Parathyroid adenoma (tissue), 2 donors: Measurements from ENCODE around the gene FEM1A.
A peak's percentile ranks its signal among the peaks of the same experiment; 100 is the strongest.

ENCODE experiments used
- H2AFZ ChIP-seq: fragments of 300-600 bp; sonication (generic); one replicate; pipeline ENCODE4 v1.7.0; 2017; ENCODE audit warnings: antibody characterized with exemption, mild to moderate bottlenecking
- H3K27ac ChIP-seq: fragments of 300-600 bp; sonication (generic); one replicate; pipeline ENCODE4 v1.7.0; 2017
- H3K27me3 ChIP-seq: fragments of 300-600 bp; sonication (generic); one replicate; pipeline ENCODE4 v1.7.0; 2017; ENCODE audit warnings: low read length; ENCODE audit not compliant: control insufficient read depth, insufficient read depth
- H3K36me3 ChIP-seq: fragments of 300-600 bp; sonication (generic); one replicate; pipeline ENCODE4 v1.7.0; 2017; ENCODE audit warnings: low read length; ENCODE audit not compliant: control insufficient read depth, insufficient read depth
- H3K4me1 ChIP-seq: fragments of 300-600 bp; sonication (generic); one replicate; pipeline ENCODE4 v1.7.0; 2017; ENCODE audit warnings: control low read depth
- H3K4me2 ChIP-seq: fragments of 300-600 bp; sonication (generic); one replicate; pipeline ENCODE4 v1.7.0; 2017; ENCODE audit warnings: low read length
- H3K4me3 ChIP-seq: fragments of 300-600 bp; sonication (generic); one replicate; pipeline ENCODE4 v1.7.0; 2017; ENCODE audit warnings: low read depth, low read length
- H3K79me2 ChIP-seq: fragments of 300-600 bp; sonication (generic); one replicate; pipeline ENCODE4 v1.7.0; 2017; ENCODE audit warnings: control low read depth
- H3K9ac ChIP-seq: fragments of 300-600 bp; sonication (generic); one replicate; pipeline ENCODE4 v1.7.0; 2017; ENCODE audit warnings: mild to moderate bottlenecking
- H3K9me3 ChIP-seq: fragments of 300-600 bp; sonication (generic); one replicate; pipeline ENCODE4 v1.7.0; 2017; ENCODE audit warnings: low read length; ENCODE audit not compliant: control insufficient read depth
- CTCF ChIP-seq: fragments of 300-600 bp; sonication (generic); IDR thresholded peaks from one replicate; pipeline ENCODE4 v1.7.0; 2017; ENCODE audit warnings: antibody characterized with exemption, mild to moderate bottlenecking
- donor health status: primary hyperparathyroidism.

The FEM1A gene

GRCh38 chr19:4763021-4763420, 28.5 kb upstream of the FEM1A start:
- H3K27me3 ChIP-seq: no peaks in the 10 kb centered on the region
- TF ChIP-seq CTCF: no peak
- H3K79me2 ChIP-seq: no peaks in the 10 kb centered on the region
- no peaks in the 10 kb centered on the region for H3K36me3 ChIP-seq
- H3K9me3 ChIP-seq: no peaks in the 10 kb centered on the region
- H3K27ac ChIP-seq: no peak overlapping the region
- H3K9ac ChIP-seq: no peak overlapping the region
- H2AFZ ChIP-seq: no peak overlapping the region
- no peak overlapping the region for H3K4me3 ChIP-seq
- H3K4me2 ChIP-seq: no peak overlapping the region
- no peaks in the 10 kb centered on the region for H3K4me1 ChIP-seq

- Histone ChIP-seq H3K9me3 (no peaks in the 10 kb centered on the region), H3K27ac (no peak overlapping the region), H3K4me3 (no peak overlapping the region), H3K9ac (no peak overlapping the region), H3K79me2 (no peaks in the 10 kb centered on the region), H3K27me3 (no peaks in the 10 kb centered on the region), H2AFZ (no peak overlapping the region), H3K4me1 (peaks cover 7% of the 10 kb centered on the region), H3K36me3 (no peaks in the 10 kb centered on the region), H3K4me2 (no peak overlapping the region)
- TF ChIP-seq CTCF: no peak
Measured at GRCh38 chr19:4764393-4764660, 27.2 kb upstream of the FEM1A start.

GRCh38 chr19:4768934-4769777, 22.4 kb upstream of the FEM1A start:
- Histone ChIP-seq H3K27ac (no peak overlapping the region), H3K36me3 (no peaks in the 10 kb centered on the region), H3K4me1 (peaks cover 7% of the 10 kb centered on the region), H3K27me3 (peaks cover 3% of the 10 kb centered on the region), H3K9me3 (no peaks in the 10 kb centered on the region), H3K4me3 (no peak overlapping the region), H3K9ac (no peak overlapping the region), H2AFZ (peak overlapping the region; percentile 77), H3K4me2 (no peak overlapping the region), H3K79me2 (no peaks in the 10 kb centered on the region)
- TF ChIP-seq CTCF: no peak

GRCh38 chr19:4772566-4772965, 19.0 kb upstream of the FEM1A start:
- peaks cover 3% of the 10 kb centered on the region for H3K27me3 ChIP-seq
- H3K79me2 ChIP-seq: no peaks in the 10 kb centered on the region
- H3K36me3 ChIP-seq: no peaks in the 10 kb centered on the region
- no peak overlapping the region for H3K4me2 ChIP-seq
- no peak overlapping the region for H3K4me3 ChIP-seq
- H2AFZ ChIP-seq: no peak overlapping the region
- H3K4me1 ChIP-seq: peaks cover 7% of the 10 kb centered on the region
- no peaks in the 10 kb centered on the region for H3K9me3 ChIP-seq
- H3K27ac ChIP-seq: no peak overlapping the region
- TF ChIP-seq CTCF: no peak
- H3K9ac ChIP-seq: no peak overlapping the region

GRCh38 chr19:4773047-4773640, 18.4 kb upstream of the FEM1A start:
- no peak for TF ChIP-seq CTCF
- Histone ChIP-seq H3K27me3 (peaks cover 3% of the 10 kb centered on the region), H3K27ac (no peak overlapping the region), H3K79me2 (no peaks in the 10 kb centered on the region), H3K9me3 (no peaks in the 10 kb centered on the region), H3K4me3 (no peak overlapping the region), H3K36me3 (no peaks in the 10 kb centered on the region), H3K4me1 (peaks cover 7% of the 10 kb centered on the region), H3K9ac (no peak overlapping the region), H3K4me2 (no peak overlapping the region), H2AFZ (no peak overlapping the region)
